GM18907 (cell line): ENCODE measurements around the gene FILIP1.
"Not testable (repeated sequence)": the region's sequence is repeated elsewhere in the genome, so short reads cannot be mapped to it uniquely, and the experiment has no call there.

ENCODE experiments used
- ATAC-seq: cut with Tn5 transposase; IDR thresholded peaks from one replicate; pipeline ENCODE4 v1.9.1; 2021; ENCODE audit warnings: mild to moderate bottlenecking, moderate library complexity; ENCODE audit not compliant: unreplicated experiment

Gene FILIP1

GRCh38 chr6:75463061-75463460 lies 30.5 kb downstream of the FILIP1 start:
- ATAC-seq = no peak

- no peak for ATAC-seq
Measured at GRCh38 chr6:75460681-75461080, 32.9 kb downstream of the FILIP1 start.

GRCh38 chr6:75458895-75459294 lies 34.7 kb downstream of the FILIP1 start:
- no peak for ATAC-seq

GRCh38 chr6:75450903-75451302 lies 42.7 kb downstream of the FILIP1 start:
- no peak for ATAC-seq

- no peak for ATAC-seq
Measured at GRCh38 chr6:75449630-75450206, 43.9 kb downstream of the FILIP1 start.

- peak; percentile 78 for ATAC-seq
Measured at GRCh38 chr6:75446241-75446880, 47.2 kb downstream of the FILIP1 start.

GRCh38 chr6:75445738-75446137 lies 47.9 kb downstream of the FILIP1 start:
- ATAC-seq = no peak

GRCh38 chr6:75444899-75445298 lies 48.7 kb downstream of the FILIP1 start:
- no peak for ATAC-seq

- ATAC-seq = not testable (repeated sequence)
Measured at GRCh38 chr6:75441883-75442282, 51.7 kb downstream of the FILIP1 start.

- not testable (repeated sequence) for ATAC-seq
Measured at GRCh38 chr6:75441479-75441878, 52.1 kb downstream of the FILIP1 start.

GRCh38 chr6:75438442-75439116 lies 55.0 kb downstream of the FILIP1 start:
- no peak for ATAC-seq

GRCh38 chr6:75438013-75438431 lies 55.6 kb downstream of the FILIP1 start:
- ATAC-seq = no peak

- no peak for ATAC-seq
Measured at GRCh38 chr6:75437421-75437891, 56.1 kb downstream of the FILIP1 start.

- ATAC-seq = no peak
Measured at GRCh38 chr6:75436869-75437268, 56.7 kb downstream of the FILIP1 start.

GRCh38 chr6:75432809-75433208 lies 60.8 kb downstream of the FILIP1 start:
- ATAC-seq = not testable (repeated sequence)

- ATAC-seq = peak; percentile 64
Measured at GRCh38 chr6:75431379-75431778, 62.2 kb downstream of the FILIP1 start.

GRCh38 chr6:75430631-75431325 lies 62.8 kb downstream of the FILIP1 start:
- no peak for ATAC-seq

- ATAC-seq = no peak
Measured at GRCh38 chr6:75429061-75429703, 64.4 kb downstream of the FILIP1 start.

GRCh38 chr6:75428204-75428603 lies 65.4 kb downstream of the FILIP1 start:
- ATAC-seq = peak; percentile 60

- ATAC-seq = no peak
Measured at GRCh38 chr6:75427329-75427728, 66.3 kb downstream of the FILIP1 start.
